HepG2 (cell line): ENCODE measurements around the gene TOR2A. TPM values are rescaled to one million over a fixed set of nuclear protein-coding genes. Genes with fewer than 3 reads are reported as not detected.
A peak's percentile ranks its signal among the peaks of the same experiment; 100 is the strongest.

Experiments
- ATAC-seq: fragments of 200-7000 bp; cut with Tn5 transposase; 3 replicates; pipeline ENCODE4 v1.9.1; 2020; ENCODE audit warnings: mild to moderate bottlenecking, moderate library complexity
- BruUV-seq: library from RNA; stranded (reverse); fragments of 400-500 nt; replicated peaks from 2 replicates; lab custom pipeline; 2021; lab: Mats Ljungman, UMichigan
- CTCF ChIA-PET: fragments of 300-600 bp; formaldehyde crosslinking; extraction: SDS; loops from one replicate; lab custom pipeline; 2021; ENCODE audit warnings: low total read pairs, inconsistent platforms, low intra/inter-chr PET ratio; lab: Yijun Ruan, JAX
- POLR2A ChIA-PET: fragments of 350-600 bp; sonication (Branson Sonifier 250); formaldehyde crosslinking; loops from one replicate; lab custom pipeline; 2020; ENCODE audit warnings: antibody characterized with exemption, inconsistent platforms; lab: Yijun Ruan, JAX
- DNase-seq: peaks from one replicate; pipeline ENCODE4 v3.0.0-alpha.2; 2015; ENCODE audit warnings: low spot score
- FAIRE-seq: peaks from 3 replicates; lab custom pipeline; 2011; peaks lifted over from hg19 to GRCh38; lab: Jason Lieb, UNC
- H2AFZ ChIP-seq: one replicate; pipeline ENCODE4 v1.6.1; 2011; ENCODE audit warnings: low read length, inconsistent platforms
- H3K27ac ChIP-seq: fragments of 300-600 bp; 3 replicates; pipeline ENCODE4 v1.8.0; 2011; ENCODE audit warnings: mixed run types, mild to moderate bottlenecking, mixed read lengths, low read length, inconsistent platforms; ENCODE audit not compliant: insufficient read depth; ENCODE audit errors: extremely low read length
- H3K27me3 ChIP-seq, 2 experiments: fragments of 200-600 bp in 1 of 2; 2 replicates in 1 of 2; 3 replicates in 1 of 2; pipeline versions ENCODE4 v1.6.0 to v1.8.0; 2011; ENCODE audit warnings: low read length in 2 of 2, mild to moderate bottlenecking in 2 of 2, moderate library complexity in 2 of 2, inconsistent platforms in 1 of 2; ENCODE audit not compliant: insufficient read depth in 2 of 2, control insufficient read depth in 1 of 2
- H3K36me3 ChIP-seq, 2 experiments: fragments of 200-600 bp in 1 of 2; replicated peaks in 1 of 2; 2 replicates in 1 of 2; 3 replicates in 1 of 2; pipeline versions ENCODE4 v1.5.1 to v1.8.0; 2011; ENCODE audit warnings: low read length in 2 of 2, inconsistent platforms in 1 of 2; ENCODE audit not compliant: insufficient read depth in 2 of 2, control insufficient read depth in 1 of 2
- H3K4me1 ChIP-seq: 2 replicates; pipeline ENCODE4 v1.5.1; 2012; ENCODE audit warnings: low read length, inconsistent platforms; ENCODE audit not compliant: insufficient read depth
- H3K4me2 ChIP-seq: 2 replicates; pipeline ENCODE4 v1.6.0; 2011; ENCODE audit warnings: low read depth, low read length, inconsistent platforms
- H3K4me3 ChIP-seq, 3 experiments: fragments of 200-600 bp in 1 of 3; sonication (generic), shearing (Covaris generic) in 1 of 3; replicated peaks in 1 of 3; 2 replicates each; pipeline ENCODE4 v1.5.1; 2011 to 2016; ENCODE audit warnings: low read length in 3 of 3, inconsistent platforms in 2 of 3, low read depth in 2 of 3, mild to moderate bottlenecking in 2 of 3, control low read depth in 1 of 3, mixed read lengths in 1 of 3; ENCODE audit not compliant: insufficient read depth in 1 of 3
- H3K79me2 ChIP-seq: one replicate; pipeline ENCODE4 v1.6.1; 2011; ENCODE audit warnings: low read length, inconsistent platforms; ENCODE audit not compliant: insufficient read depth
- H3K9ac ChIP-seq: 2 replicates; pipeline ENCODE4 v1.6.0; 2011; ENCODE audit warnings: mild to moderate bottlenecking, low read depth, low read length, inconsistent platforms; ENCODE audit not compliant: insufficient read depth
- H3K9me3 ChIP-seq: 2 replicates; pipeline ENCODE4 v1.5.1; 2012; ENCODE audit warnings: mild to moderate bottlenecking, low read length
- H4K20me1 ChIP-seq: 2 replicates; pipeline ENCODE4 v1.6.0; 2011; ENCODE audit warnings: inconsistent platforms, mild to moderate bottlenecking, low read length, moderate library complexity; ENCODE audit not compliant: insufficient read depth
- ATF2 ChIP-seq: sonication (generic); formaldehyde crosslinking; IDR thresholded peaks from 2 replicates; pipeline ENCODE4 v1.4.0; 2020; ENCODE audit warnings: missing genetic modification reagents
- BORCS8-MEF2B ChIP-seq: sonication (generic); formaldehyde crosslinking; IDR thresholded peaks from 2 replicates; pipeline ENCODE4 v1.8.0; 2022; ENCODE audit warnings: mild to moderate bottlenecking, missing genetic modification reagents
- CBX5 ChIP-seq: sonication (generic); formaldehyde crosslinking; IDR thresholded peaks from 2 replicates; pipeline ENCODE4 v1.4.0; 2020; ENCODE audit warnings: missing genetic modification reagents, borderline replicate concordance
- DNMT3B ChIP-seq: conservative IDR thresholded peaks from 2 replicates; pipeline ENCODE4 v1.6.1; 2016; ENCODE audit warnings: missing biosample characterization, control low read depth
- GABPA ChIP-seq, 2 experiments: IDR thresholded peaks; 2 replicates each; pipeline ENCODE4 v1.6.1; 2011 to 2016; ENCODE audit warnings: low read depth in 2 of 2, low read length in 1 of 2, missing biosample characterization in 1 of 2, missing genetic modification characterization in 1 of 2
- JUND ChIP-seq: sonication (generic); formaldehyde crosslinking; IDR thresholded peaks from 2 replicates; pipeline ENCODE4 v1.8.0; 2022; ENCODE audit warnings: mild to moderate bottlenecking, missing genetic modification reagents
- NAIF1 ChIP-seq: sonication (generic); formaldehyde crosslinking; IDR thresholded peaks from 2 replicates; pipeline ENCODE4 v1.5.0; 2020; ENCODE audit warnings: mild to moderate bottlenecking, missing genetic modification reagents, borderline replicate concordance
- NCOA5 ChIP-seq: sonication (generic); formaldehyde crosslinking; IDR thresholded peaks from 2 replicates; pipeline ENCODE4 v1.4.0; 2020; ENCODE audit warnings: missing genetic modification reagents
- NFYB ChIP-seq: sonication (generic); formaldehyde crosslinking; IDR thresholded peaks from 2 replicates; pipeline ENCODE4 v1.4.0; 2020; ENCODE audit warnings: missing genetic modification reagents
- NFYC ChIP-seq: IDR thresholded peaks from 2 replicates; pipeline ENCODE4 v1.6.1; 2016; ENCODE audit warnings: missing genetic modification reagents, missing compliant biosample characterization
- PHF5A ChIP-seq: IDR thresholded peaks from one replicate; pipeline ENCODE4 v1.6.1; 2018; ENCODE audit warnings: low read depth, missing genetic modification reagents; ENCODE audit not compliant: unreplicated experiment
- SCMH1 ChIP-seq: sonication (generic); formaldehyde crosslinking; IDR thresholded peaks from 2 replicates; pipeline ENCODE4 v1.9.0; 2021; ENCODE audit warnings: missing genetic modification reagents, mild to moderate bottlenecking, borderline replicate concordance
- SIX4 ChIP-seq: sonication (generic); formaldehyde crosslinking; IDR thresholded peaks from 2 replicates; pipeline ENCODE4 v1.4.0; 2020; ENCODE audit warnings: missing genetic modification reagents
- ZBTB8A ChIP-seq: sonication (generic); formaldehyde crosslinking; IDR thresholded peaks from 2 replicates; pipeline ENCODE4 v1.4.0; 2020; ENCODE audit warnings: mild to moderate bottlenecking, low read depth, missing genetic modification reagents, borderline replicate concordance
- ZNF34 ChIP-seq: sonication (generic); formaldehyde crosslinking; IDR thresholded peaks from 2 replicates; pipeline ENCODE4 v1.4.0; 2020; ENCODE audit warnings: mild to moderate bottlenecking, missing genetic modification reagents, borderline replicate concordance
- ZNF674 ChIP-seq: sonication (generic); formaldehyde crosslinking; IDR thresholded peaks from 2 replicates; pipeline ENCODE4 v1.5.0; 2020; ENCODE audit warnings: low read depth, mild to moderate bottlenecking, missing genetic modification reagents
- ZNF891 ChIP-seq: sonication (generic); formaldehyde crosslinking; IDR thresholded peaks from 2 replicates; pipeline ENCODE4 v1.5.0; 2020; ENCODE audit warnings: mild to moderate bottlenecking, missing genetic modification reagents
- WGBS: methylation state at CpG from one replicate; pipeline ENCODE4 v1.1.6; 2017; ENCODE audit warnings: low lambda C conversion rate; 5-methylcytosine and 5-hydroxymethylcytosine counted together
- in situ Hi-C: cut with HindIII; loops from 2 replicates; pipeline ENCODE4 v1.10.0; 2017; ENCODE audit warnings: low pct_unique_long_range_greater_than_20kb; ENCODE audit not compliant: extremely low pct_ligation_motif_present
- intact Hi-C: fragments of 100-400 bp; cut with micrococcal nuclease; formaldehyde crosslinking; loops from one replicate; pipeline ENCODE4 v1.10.0; 2022; ENCODE audit not compliant: unreplicated experiment
- polyA plus RNA-seq, 8 experiments: library from polyadenylated mRNA; depleted of rRNA in 3 of 8; stranded (reverse) in 7 of 8; unstranded in 1 of 8; fragments of >200 nt; fragmentation: Illumina TruSeq in 4 of 8; extraction: Trizol in 4 of 8; gene quantifications; 2 replicates each; pipeline versions ENCODE4 v1.2.1 to v1.2.3, GENCODE V29; 2011 to 2016; ENCODE audit warnings: low read depth in 4 of 8, missing spikeins in 1 of 8, mixed read lengths in 1 of 8; ENCODE audit not compliant: insufficient read depth in 1 of 8
- total RNA-seq, 5 experiments: library from RNA; depleted of rRNA; stranded (reverse); fragments of >200 nt; fragmentation: Illumina TruSeq; extraction: Trizol; gene quantifications; 2 replicates each; pipeline ENCODE4 v1.2.3, GENCODE V29; 2016; ENCODE audit warnings: low read depth in 1 of 5
- TF ChIP-seq, protein P1 (sequence below): IDR thresholded peaks from 2 replicates; pipeline ENCODE4 v1.6.1; 2012; ENCODE audit warnings: low read length, improper control_type of control experiment
- TF ChIP-seq, protein P2 (sequence below): sonication (generic); formaldehyde crosslinking; IDR thresholded peaks from 2 replicates; pipeline ENCODE4 v1.4.0; 2020; ENCODE audit warnings: low read depth, mild to moderate bottlenecking, missing genetic modification reagents

Gene TOR2A
- total and polyA plus RNA-seq, 2 of the 13 experiments (the other 11 are each of a cell fraction or from before 2014, with no cell fraction given): 3.5 to 7.2 TPM

DNA sequence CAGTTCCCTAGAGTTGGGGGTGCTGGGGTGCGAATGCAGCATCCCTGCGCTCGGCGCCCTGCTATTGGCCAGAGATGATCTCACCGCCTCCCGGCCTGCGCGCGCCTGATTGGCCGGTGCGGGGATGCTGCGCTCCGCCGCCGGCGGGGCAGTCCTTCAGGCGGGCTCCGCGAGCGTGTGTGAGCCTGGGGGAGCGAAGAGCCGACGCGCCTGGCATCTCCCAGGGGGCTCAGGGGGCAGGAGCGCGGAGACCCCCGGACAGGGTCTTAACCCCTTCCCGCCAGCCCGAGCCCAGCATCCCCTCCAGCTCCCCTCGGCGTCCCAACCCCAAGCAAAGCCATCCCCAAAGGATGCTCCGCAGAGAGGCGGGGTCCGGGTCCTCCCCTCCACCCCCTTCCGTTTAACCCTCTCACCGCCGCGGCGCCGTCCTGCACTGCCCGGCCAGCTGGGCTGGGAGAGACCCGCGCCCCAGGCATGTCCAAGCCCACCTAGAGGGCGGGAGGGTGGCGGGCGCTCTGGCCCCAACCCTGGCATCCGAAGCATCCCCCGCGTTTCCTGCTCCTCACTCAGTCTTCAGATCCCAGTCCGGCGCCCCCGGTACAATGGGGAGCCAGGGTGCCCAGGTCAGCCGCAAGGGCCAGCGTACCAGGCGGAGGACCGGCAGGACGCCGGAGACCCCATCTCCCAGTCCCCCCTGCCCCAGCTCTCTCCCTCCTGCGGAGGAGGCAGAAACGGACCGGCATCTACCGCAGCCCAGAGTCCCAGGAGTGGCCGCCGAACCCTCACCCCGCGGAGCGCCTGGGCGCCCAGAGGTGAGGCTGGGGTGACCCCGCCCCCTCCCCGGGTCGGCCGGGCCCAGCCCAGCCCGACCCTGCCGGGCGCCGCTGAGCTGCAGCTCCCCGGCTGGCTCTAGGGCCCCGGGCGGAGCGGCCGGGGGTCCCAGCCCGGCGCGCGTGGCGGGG is 19.3 kb upstream of the TOR2A start:
- in situ Hi-C loops: no loop called here
- no peaks in the 10 kb centered on the region for H3K9me3 ChIP-seq
- DNase-seq (no peak), ATAC-seq (peak; percentile 60), FAIRE-seq (no peak)
- POLR2A ChIA-PET: no interaction called here
- H3K79me2 ChIP-seq: no peaks in the 10 kb centered on the region
- no peak overlapping the region for H3K27ac ChIP-seq
- no peaks in the 10 kb centered on the region for H3K36me3 ChIP-seq
- no peak overlapping the region for H3K4me3 ChIP-seq
- CTCF ChIA-PET: no interaction called here
- no peak overlapping the region for H2AFZ ChIP-seq
- BruUV-seq: no TSS peak
- no peaks in the 10 kb centered on the region for H4K20me1 ChIP-seq
- H3K4me1 ChIP-seq: no peaks in the 10 kb centered on the region
- no peak overlapping the region for H3K4me2 ChIP-seq
- peaks cover under 1 to 42% of the 10 kb centered on the region in 2 experiments; a peak in 3 of 5 replicates for H3K27me3 ChIP-seq
- H3K9ac ChIP-seq: no peak overlapping the region
- intact Hi-C loops: no loop called here
- WGBS: 68% methylated on average over 6 of the region's 86 CpGs
- TF ChIP-seq BORCS8-MEF2B (CRISPR knock-in tag): no peak
- TF ChIP-seq, protein P1, sequence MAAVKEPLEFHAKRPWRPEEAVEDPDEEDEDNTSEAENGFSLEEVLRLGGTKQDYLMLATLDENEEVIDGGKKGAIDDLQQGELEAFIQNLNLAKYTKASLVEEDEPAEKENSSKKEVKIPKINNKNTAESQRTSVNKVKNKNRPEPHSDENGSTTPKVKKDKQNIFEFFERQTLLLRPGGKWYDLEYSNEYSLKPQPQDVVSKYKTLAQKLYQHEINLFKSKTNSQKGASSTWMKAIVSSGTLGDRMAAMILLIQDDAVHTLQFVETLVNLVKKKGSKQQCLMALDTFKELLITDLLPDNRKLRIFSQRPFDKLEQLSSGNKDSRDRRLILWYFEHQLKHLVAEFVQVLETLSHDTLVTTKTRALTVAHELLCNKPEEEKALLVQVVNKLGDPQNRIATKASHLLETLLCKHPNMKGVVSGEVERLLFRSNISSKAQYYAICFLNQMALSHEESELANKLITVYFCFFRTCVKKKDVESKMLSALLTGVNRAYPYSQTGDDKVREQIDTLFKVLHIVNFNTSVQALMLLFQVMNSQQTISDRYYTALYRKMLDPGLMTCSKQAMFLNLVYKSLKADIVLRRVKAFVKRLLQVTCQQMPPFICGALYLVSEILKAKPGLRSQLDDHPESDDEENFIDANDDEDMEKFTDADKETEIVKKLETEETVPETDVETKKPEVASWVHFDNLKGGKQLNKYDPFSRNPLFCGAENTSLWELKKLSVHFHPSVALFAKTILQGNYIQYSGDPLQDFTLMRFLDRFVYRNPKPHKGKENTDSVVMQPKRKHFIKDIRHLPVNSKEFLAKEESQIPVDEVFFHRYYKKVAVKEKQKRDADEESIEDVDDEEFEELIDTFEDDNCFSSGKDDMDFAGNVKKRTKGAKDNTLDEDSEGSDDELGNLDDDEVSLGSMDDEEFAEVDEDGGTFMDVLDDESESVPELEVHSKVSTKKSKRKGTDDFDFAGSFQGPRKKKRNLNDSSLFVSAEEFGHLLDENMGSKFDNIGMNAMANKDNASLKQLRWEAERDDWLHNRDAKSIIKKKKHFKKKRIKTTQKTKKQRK: no peak
- no peak for TF ChIP-seq ZNF34 (CRISPR knock-in tag)
- no peak for TF ChIP-seq JUND (CRISPR knock-in tag)
- no peak for TF ChIP-seq PHF5A (CRISPR knock-in tag)
- TF ChIP-seq ZNF674 (CRISPR knock-in tag): no peak
- TF ChIP-seq SCMH1: no peak
- no peak for TF ChIP-seq SIX4
- peak; percentile 38; the same call in 1 of the 2 replicates for TF ChIP-seq ATF2 (CRISPR knock-in tag)
- TF ChIP-seq GABPA (IDR thresholded peaks at IDR 0.05; ENCODE audit: low read depth, low read length): no peak
- TF ChIP-seq GABPA (CRISPR knock-in tag; IDR thresholded peaks at IDR 0.05; ENCODE audit: low read depth): no peak
- peak; percentile 53 for TF ChIP-seq NFYB (CRISPR knock-in tag)
- no peak for TF ChIP-seq NAIF1
- TF ChIP-seq DNMT3B: no peak
- TF ChIP-seq CBX5 (CRISPR knock-in tag): no peak
- peak; percentile 63 for TF ChIP-seq NFYC
- TF ChIP-seq NCOA5: no peak
- TF ChIP-seq, protein P2, sequence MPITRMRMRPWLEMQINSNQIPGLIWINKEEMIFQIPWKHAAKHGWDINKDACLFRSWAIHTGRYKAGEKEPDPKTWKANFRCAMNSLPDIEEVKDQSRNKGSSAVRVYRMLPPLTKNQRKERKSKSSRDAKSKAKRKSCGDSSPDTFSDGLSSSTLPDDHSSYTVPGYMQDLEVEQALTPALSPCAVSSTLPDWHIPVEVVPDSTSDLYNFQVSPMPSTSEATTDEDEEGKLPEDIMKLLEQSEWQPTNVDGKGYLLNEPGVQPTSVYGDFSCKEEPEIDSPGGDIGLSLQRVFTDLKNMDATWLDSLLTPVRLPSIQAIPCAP: no peak
- TF ChIP-seq ZNF891: no peak
- TF ChIP-seq ZBTB8A (CRISPR knock-in tag): no peak
